Transverse colon (tissue), 4 donors: Measurements from ENCODE around the gene PLEKHB2. TPM values are rescaled to one million over a fixed set of nuclear protein-coding genes. Genes with fewer than 3 reads are reported as not detected.

Experiments used
- DNase-seq: peaks from one replicate; pipeline ENCODE4 v3.0.0-alpha.2; 2019
- H3K27ac ChIP-seq, 4 donors: fragments of 200-600 bp; sonication (generic); 2 replicates each; pipeline ENCODE4 v1.5.1; 2016 to 2018; ENCODE audit warnings: inconsistent platforms in 4 of 4
- H3K27me3 ChIP-seq: fragments of 200-600 bp; sonication (generic); 2 replicates; pipeline ENCODE4 v1.5.1; 2017; ENCODE audit warnings: inconsistent platforms
- H3K36me3 ChIP-seq, 4 donors: fragments of 200-600 bp; sonication (generic); 2 replicates each; pipeline ENCODE4 v1.5.1; 2017 to 2019; ENCODE audit warnings: inconsistent platforms in 4 of 4
- H3K4me1 ChIP-seq, 4 donors: fragments of 200-600 bp; sonication (generic); 2 replicates each; pipeline ENCODE4 v1.5.1; 2017 to 2020; ENCODE audit warnings: inconsistent platforms in 4 of 4
- H3K4me3 ChIP-seq, 4 donors: fragments of 200-600 bp; sonication (generic); 1 replicate in 1 of 4; 2 replicates in 3 of 4; pipeline versions ENCODE4 v1.5.1 to v1.6.1; 2017 to 2019; ENCODE audit warnings: inconsistent platforms in 4 of 4
- H3K9me3 ChIP-seq, 2 donors: fragments of 200-600 bp; sonication (generic); 2 replicates each; pipeline ENCODE4 v1.5.1; 2017 to 2019; ENCODE audit warnings: inconsistent platforms in 2 of 2
- CTCF ChIP-seq, 5 experiments: fragments of 200-600 bp in 3 of 5; fragments of 450-650 bp in 2 of 5; sonication (generic) in 3 of 5; IDR thresholded peaks; 1 replicate in 2 of 5; 2 replicates in 3 of 5; pipeline ENCODE4 v1.5.1; 2016 to 2017; ENCODE audit warnings: antibody characterized with exemption in 5 of 5, inconsistent platforms in 3 of 5, mild to moderate bottlenecking in 2 of 5, moderate library complexity in 1 of 5
- EP300 ChIP-seq: sonication (generic); formaldehyde crosslinking; IDR thresholded peaks from one replicate; pipeline ENCODE4 v1.6.1; 2017; ENCODE audit warnings: antibody characterized with exemption, low read depth
- POLR2A ChIP-seq: fragments of 450-650 bp; IDR thresholded peaks from one replicate; pipeline ENCODE4 v1.6.1; 2016; ENCODE audit warnings: antibody characterized with exemption, mild to moderate bottlenecking, moderate library complexity
- POLR2AphosphoS5 ChIP-seq, 3 donors: sonication (generic); formaldehyde crosslinking; IDR thresholded peaks; one replicate each; pipeline ENCODE4 v1.6.1; 2016; ENCODE audit warnings: antibody characterized with exemption in 3 of 3
- WGBS, 2 donors: methylation state at CpG; one replicate each; pipeline ENCODE4 v1.1.5; 2018; ENCODE audit warnings: low coverage in 1 of 2; 5-methylcytosine and 5-hydroxymethylcytosine counted together
- in situ Hi-C, 4 donors: fragments of 200-750 bp; cut with MboI; loops; one replicate each; pipeline versions ENCODE4 v1.15.0 to v1.15.1; 2017; ENCODE audit warnings: low sequenced_read_pairs in 3 of 4, low pct_ligation_motif_present in 1 of 4, low pct_unique_long_range_greater_than_20kb in 1 of 4
- intact Hi-C: fragments of 100-400 bp; cut with DNase I; formaldehyde crosslinking; loops from one replicate; pipeline ENCODE4 v1.15.1; 2023; ENCODE audit warnings: low total_unique reads
- total RNA-seq, 4 donors: library from RNA; depleted of rRNA; stranded (reverse); fragments of >200 nt; gene quantifications; one replicate each; pipeline ENCODE4 v1.1.0, GENCODE V29; 2016

The PLEKHB2 gene
- total RNA-seq, 4 donors from 2014 or later: 35.4 to 222 (median 131) TPM

- Histone ChIP-seq H3K36me3 (peaks cover 0 to 14% (median 2%) of the 10 kb centered on the region in 4 donors), H3K27me3 (no peaks in the 10 kb centered on the region), H3K4me3 (peak overlapping the region; percentile 71 to 93 (median 86)), H3K4me1 (peaks cover 11 to 23% (median 18%) of the 10 kb centered on the region in 4 donors), H3K27ac (peak overlapping the region; percentile 96 to 98 (median 97)), H3K9me3 (no peaks in the 10 kb centered on the region)
- peak in 1 of 3 donors; percentile 5 for TF ChIP-seq POLR2AphosphoS5 (IDR thresholded peaks at IDR 0.05)
- no peak for TF ChIP-seq POLR2A
- intact Hi-C loops: no loop called here
- in situ Hi-C loops: loop anchor here in 1 of 4 donors (25.0 kb wide), 1 partner anchor 755 kb away; the partner anchor contains the start of gene IMP4
- DNase-seq: no peak
- WGBS, 2 donors: 0 to 1% methylated on average over 9 to 22 of the region's 26 CpGs
Measured at GRCh38 chr2:131092458-131093005, 12.6 kb upstream of the PLEKHB2 start.

- in situ Hi-C loops: loop anchor here in 1 of 4 donors (25.0 kb wide), 1 partner anchor 756 kb away; the partner anchor contains the start of gene IMP4
- 1% methylated on average over 46 of the region's 107 CpGs; no CpG with 5 or more reads in 1 of the 2 donors for WGBS, 2 donors
- no peak for TF ChIP-seq CTCF (IDR thresholded peaks at IDR 0.05)
- TF ChIP-seq POLR2AphosphoS5 (IDR thresholded peaks at IDR 0.05): peak; percentile 55 to 95 (median 85)
- TF ChIP-seq POLR2A: peak; percentile 82
- TF ChIP-seq EP300: no peak
Measured at GRCh38 chr2:131093006-131093695, 12.0 kb upstream of the PLEKHB2 start, which contains the start of gene FAM168B. TSS of gene FAM168B (minus strand) at chr2:131093460. CDS start at chr2:131082646, 10,814 bp downstream.

GRCh38 chr2:131093696-131094462 lies 11.3 kb upstream of the PLEKHB2 start:
- WGBS, 2 donors: 4 to 19% methylated on average over 3 to 37 of the region's 37 CpGs
- DNase-seq: peak; percentile 22
- no peak for TF ChIP-seq CTCF (IDR thresholded peaks at IDR 0.05)
- TF ChIP-seq POLR2A: peak; percentile 37
- peak overlapping the region; percentile 62 to 93 (median 80) for H3K4me3 ChIP-seq
- H3K27ac ChIP-seq: peak overlapping the region; percentile 96 to 98 (median 97)
- H3K4me1 ChIP-seq: peaks cover 11 to 23% (median 18%) of the 10 kb centered on the region in 4 donors
- H3K27me3 ChIP-seq: no peaks in the 10 kb centered on the region
- intact Hi-C loops (no loop called here), in situ Hi-C loops (loop anchor here in 1 of 4 donors (25.0 kb wide), 1 partner anchor 757 kb away; the partner anchor contains the start of gene IMP4)
- no peaks in the 10 kb centered on the region for H3K9me3 ChIP-seq
- H3K36me3 ChIP-seq: peaks cover 0 to 2% (median 0%) of the 10 kb centered on the region in 4 donors

More at GRCh38 chr2:131093006-131093695, 12.0 kb upstream of the PLEKHB2 start, which contains the start of gene FAM168B:
- DNase-seq: peak; percentile 91
- H3K4me1 ChIP-seq: peaks cover 11 to 23% (median 18%) of the 10 kb centered on the region in 4 donors
- H3K36me3 ChIP-seq: peaks cover 0 to 9% (median 0%) of the 10 kb centered on the region in 4 donors
- H3K4me3 ChIP-seq: peak within 1 kb of the TSS; percentile 71 to 93 (median 86)
- H3K27me3 ChIP-seq: no peaks in the 10 kb centered on the region
- no peaks in the 10 kb centered on the region for H3K9me3 ChIP-seq
- H3K27ac ChIP-seq: peak within 1 kb of the TSS; percentile 96 to 98 (median 97)
- intact Hi-C loops: no loop called here

GRCh38 chr2:131094463-131095281 lies 10.5 kb upstream of the PLEKHB2 start:
- Histone ChIP-seq H3K9me3 (no peaks in the 10 kb centered on the region), H3K36me3 (no peaks in the 10 kb centered on the region), H3K4me3 (peak overlapping the region in 1 of 4 donors; percentile 71), H3K4me1 (peaks cover 11 to 23% (median 18%) of the 10 kb centered on the region in 4 donors), H3K27me3 (no peaks in the 10 kb centered on the region), H3K27ac (peak overlapping the region; percentile 96 to 98 (median 97))
- TF ChIP-seq POLR2AphosphoS5 (IDR thresholded peaks at IDR 0.05): no peak
- TF ChIP-seq CTCF (IDR thresholded peaks at IDR 0.05): no peak
- no peak for TF ChIP-seq POLR2A
- TF ChIP-seq EP300: no peak
- WGBS, 2 donors: 46 to 53% methylated on average over 19 to 22 of the region's 22 CpGs
- DNase-seq: peak; percentile 10
- in situ Hi-C loops (loop anchor here in 1 of 4 donors (25.0 kb wide), 1 partner anchor 757 kb away; the partner anchor contains the start of gene IMP4), intact Hi-C loops (no loop called here)
